PC-9 (cell line): ENCODE measurements around the gene FAM20C. TPM values are rescaled to one million over a fixed set of nuclear protein-coding genes. Genes with fewer than 3 reads are reported as not detected.

Source experiments
- BruUV-seq: library from RNA; stranded (reverse); fragments of 400-500 nt; replicated peaks from 2 replicates; lab custom pipeline; 2021; lab: Mats Ljungman, UMichigan
- CTCF ChIA-PET: fragments of 300-600 bp; sonication (Branson Sonifier 250); formaldehyde crosslinking; loops from one replicate; lab custom pipeline; 2022; ENCODE audit warnings: antibody characterized with exemption; lab: Charles Lee
- POLR2A ChIA-PET: fragments of 300-600 bp; sonication (Branson Sonifier 250); formaldehyde crosslinking; loops from one replicate; lab custom pipeline; 2022; ENCODE audit warnings: antibody characterized with exemption; ENCODE audit not compliant: unreplicated experiment; lab: Charles Lee
- DNase-seq, 2 experiments: peaks; one replicate each; pipeline versions ENCODE4 v3.0.0 to v3.0.0-alpha.2; 2015 to 2022; ENCODE audit warnings: mixed read lengths in 1 of 2
- H2AFZ ChIP-seq: fragments of 200-600 bp; sonication (generic); 2 replicates; pipeline ENCODE4 v1.8.1; 2017; ENCODE audit warnings: antibody characterized with exemption
- H3F3A ChIP-seq: fragments of 200-600 bp; sonication (generic); 2 replicates; pipeline ENCODE4 v1.8.1; 2017; ENCODE audit warnings: antibody characterized with exemption, mild to moderate bottlenecking, low read depth; ENCODE audit not compliant: insufficient read depth
- H3K27ac ChIP-seq: fragments of 200-600 bp; sonication (generic); 2 replicates; pipeline ENCODE4 v1.6.1; 2016; ENCODE audit warnings: mixed run types
- H3K27me3 ChIP-seq: fragments of 200-600 bp; sonication (generic); 2 replicates; pipeline ENCODE4 v1.6.1; 2016; ENCODE audit warnings: low read depth, mixed run types; ENCODE audit not compliant: insufficient read depth
- H3K36me3 ChIP-seq: fragments of 200-600 bp; sonication (generic); 2 replicates; pipeline ENCODE4 v1.6.1; 2016; ENCODE audit warnings: low read depth, mixed run types
- H3K4me1 ChIP-seq: fragments of 200-600 bp; sonication (generic); replicated peaks from 2 replicates; pipeline ENCODE4 v1.6.1; 2016; ENCODE audit warnings: mixed run types; ENCODE audit not compliant: insufficient read depth
- H3K4me2 ChIP-seq: fragments of 200-600 bp; sonication (generic); 2 replicates; pipeline ENCODE4 v1.6.1; 2017; ENCODE audit warnings: mixed run types
- H3K4me3 ChIP-seq: fragments of 200-600 bp; sonication (generic); 2 replicates; pipeline ENCODE4 v1.6.1; 2016; ENCODE audit warnings: mixed run types
- H3K79me2 ChIP-seq: fragments of 200-600 bp; sonication (generic); 2 replicates; pipeline ENCODE4 v1.6.1; 2017; ENCODE audit warnings: low read depth, mixed run types
- H3K9me2 ChIP-seq: fragments of 200-600 bp; sonication (generic); 2 replicates; pipeline ENCODE4 v1.8.1; 2017; ENCODE audit warnings: mild to moderate bottlenecking; ENCODE audit not compliant: insufficient read depth
- H3K9me3 ChIP-seq: fragments of 200-600 bp; sonication (generic); 2 replicates; pipeline ENCODE4 v1.8.1; 2016; ENCODE audit warnings: low read depth; ENCODE audit not compliant: insufficient read depth
- H4K20me1 ChIP-seq: fragments of 200-600 bp; sonication (generic); 2 replicates; pipeline ENCODE4 v1.8.1; 2017; ENCODE audit not compliant: insufficient read depth
- EZH2 ChIP-seq: fragments of 200-600 bp; sonication (generic); IDR thresholded peaks from 2 replicates; pipeline ENCODE4 v1.8.0; 2017; ENCODE audit warnings: antibody characterized with exemption, low read depth
- intact Hi-C: fragments of 100-400 bp; cut with micrococcal nuclease; formaldehyde crosslinking; loops from one replicate; pipeline ENCODE4 v1.10.0; 2022; ENCODE audit not compliant: unreplicated experiment
- total RNA-seq: library from RNA; stranded (reverse); gene quantifications from 2 replicates; pipeline ENCODE4 v1.2.3, GENCODE V29; 2021
- TF ChIP-seq, protein P1 (sequence below): fragments of 200-600 bp; sonication (generic); conservative IDR thresholded peaks from 2 replicates; pipeline ENCODE4 v1.6.1; 2017; ENCODE audit warnings: mixed run types, antibody characterized with exemption, mild to moderate bottlenecking, moderate library complexity

Gene FAM20C
- total RNA-seq, 1 experiment from 2014 or later, result 31.0 TPM

DNA sequence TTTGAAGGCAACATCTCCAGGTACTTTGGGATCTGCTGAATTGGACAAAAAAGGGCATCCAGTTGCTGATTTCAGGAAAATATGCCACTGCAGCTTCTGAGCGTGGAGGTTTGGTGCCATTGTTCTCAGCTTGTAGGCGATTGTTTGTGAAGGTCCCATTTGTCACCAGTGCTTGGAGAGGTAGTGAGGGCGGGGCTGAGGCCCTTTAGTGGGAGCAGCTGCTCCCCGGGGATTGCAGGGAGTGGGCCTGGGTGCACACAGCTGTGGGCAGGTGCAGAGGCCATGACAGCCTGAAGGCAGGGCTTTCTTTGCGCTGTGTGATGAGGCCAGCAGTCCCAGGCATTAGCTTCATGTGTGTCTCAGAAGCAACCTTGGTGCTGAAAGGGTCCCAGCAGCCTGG lies 3.9 kb downstream of the FAM20C start:
- TF ChIP-seq EZH2, result no peak
- TF ChIP-seq, protein P1, sequence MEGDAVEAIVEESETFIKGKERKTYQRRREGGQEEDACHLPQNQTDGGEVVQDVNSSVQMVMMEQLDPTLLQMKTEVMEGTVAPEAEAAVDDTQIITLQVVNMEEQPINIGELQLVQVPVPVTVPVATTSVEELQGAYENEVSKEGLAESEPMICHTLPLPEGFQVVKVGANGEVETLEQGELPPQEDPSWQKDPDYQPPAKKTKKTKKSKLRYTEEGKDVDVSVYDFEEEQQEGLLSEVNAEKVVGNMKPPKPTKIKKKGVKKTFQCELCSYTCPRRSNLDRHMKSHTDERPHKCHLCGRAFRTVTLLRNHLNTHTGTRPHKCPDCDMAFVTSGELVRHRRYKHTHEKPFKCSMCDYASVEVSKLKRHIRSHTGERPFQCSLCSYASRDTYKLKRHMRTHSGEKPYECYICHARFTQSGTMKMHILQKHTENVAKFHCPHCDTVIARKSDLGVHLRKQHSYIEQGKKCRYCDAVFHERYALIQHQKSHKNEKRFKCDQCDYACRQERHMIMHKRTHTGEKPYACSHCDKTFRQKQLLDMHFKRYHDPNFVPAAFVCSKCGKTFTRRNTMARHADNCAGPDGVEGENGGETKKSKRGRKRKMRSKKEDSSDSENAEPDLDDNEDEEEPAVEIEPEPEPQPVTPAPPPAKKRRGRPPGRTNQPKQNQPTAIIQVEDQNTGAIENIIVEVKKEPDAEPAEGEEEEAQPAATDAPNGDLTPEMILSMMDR, result no peak
- Histone ChIP-seq H3K27ac (no peak overlapping the region), H3K9me3 (no peaks in the 10 kb centered on the region), H3K9me2 (no peaks in the 10 kb centered on the region), H3K79me2 (peaks cover 18% of the 10 kb centered on the region; the same call in 1 of the 2 replicates), H3K4me3 (no peak overlapping the region), H3K4me2 (no peak overlapping the region), H3K36me3 (no peaks in the 10 kb centered on the region), H3F3A (peaks cover 17% of the 10 kb centered on the region), H2AFZ (no peak overlapping the region), H3K4me1 (peaks cover 22% of the 10 kb centered on the region), H3K27me3 (no peaks in the 10 kb centered on the region), H4K20me1 (no peaks in the 10 kb centered on the region; the same call in 1 of the 2 replicates)
- intact Hi-C loops, result no loop called here
- ChIA-PET CTCF (no interaction called here), POLR2A (no interaction called here)
- no TSS peak for BruUV-seq
- no peak for DNase-seq

DNA sequence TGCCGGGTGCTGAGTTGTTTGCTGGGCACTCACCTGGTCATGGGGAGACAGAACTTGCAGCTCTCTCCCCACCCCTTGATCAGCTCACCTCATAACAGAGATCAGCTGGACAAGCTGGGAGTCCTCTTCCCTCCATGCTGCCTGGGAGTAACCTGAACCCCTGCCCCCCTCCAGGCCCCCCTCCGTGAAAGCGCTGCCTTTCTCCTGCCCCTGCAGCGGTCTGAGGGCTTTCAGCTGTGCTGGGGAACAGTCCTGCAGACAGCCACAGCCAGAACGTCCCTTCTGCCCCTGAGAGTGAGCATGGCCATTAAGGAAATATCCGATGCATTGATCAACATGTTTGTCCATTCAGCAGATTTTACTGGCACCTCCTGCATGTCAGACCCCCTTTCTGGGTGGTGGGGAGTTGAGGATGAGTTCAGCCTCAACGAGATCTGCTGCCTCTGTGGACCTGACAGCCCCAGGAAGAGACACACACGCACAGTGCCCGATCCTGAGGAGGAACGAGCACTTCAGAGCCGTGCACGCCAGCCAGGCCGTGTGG lies 4.5 kb downstream of the FAM20C start:
- no TSS peak for BruUV-seq
- H4K20me1 ChIP-seq, result no peaks in the 10 kb centered on the region; the same call in 1 of the 2 replicates
- H3K27me3 ChIP-seq, result no peaks in the 10 kb centered on the region
- intact Hi-C loops, result no loop called here
- no peak overlapping the region for H3K27ac ChIP-seq
- no peak overlapping the region for H2AFZ ChIP-seq
- H3K4me3 ChIP-seq, result no peak overlapping the region
- no peak overlapping the region for H3K4me2 ChIP-seq
- CTCF ChIA-PET, result no interaction called here
- peaks cover 22% of the 10 kb centered on the region for H3K4me1 ChIP-seq
- TF ChIP-seq, protein P1, result no peak
- no peak for TF ChIP-seq EZH2
- peaks cover 17% of the 10 kb centered on the region for H3F3A ChIP-seq
- H3K9me2 ChIP-seq, result no peaks in the 10 kb centered on the region
- peak in 1 of 2 experiments; percentile 11 for DNase-seq
- POLR2A ChIA-PET, result no interaction called here
- H3K79me2 ChIP-seq, result peaks cover 18% of the 10 kb centered on the region; the same call in 1 of the 2 replicates
- no peaks in the 10 kb centered on the region for H3K36me3 ChIP-seq
- H3K9me3 ChIP-seq, result no peaks in the 10 kb centered on the region

DNA sequence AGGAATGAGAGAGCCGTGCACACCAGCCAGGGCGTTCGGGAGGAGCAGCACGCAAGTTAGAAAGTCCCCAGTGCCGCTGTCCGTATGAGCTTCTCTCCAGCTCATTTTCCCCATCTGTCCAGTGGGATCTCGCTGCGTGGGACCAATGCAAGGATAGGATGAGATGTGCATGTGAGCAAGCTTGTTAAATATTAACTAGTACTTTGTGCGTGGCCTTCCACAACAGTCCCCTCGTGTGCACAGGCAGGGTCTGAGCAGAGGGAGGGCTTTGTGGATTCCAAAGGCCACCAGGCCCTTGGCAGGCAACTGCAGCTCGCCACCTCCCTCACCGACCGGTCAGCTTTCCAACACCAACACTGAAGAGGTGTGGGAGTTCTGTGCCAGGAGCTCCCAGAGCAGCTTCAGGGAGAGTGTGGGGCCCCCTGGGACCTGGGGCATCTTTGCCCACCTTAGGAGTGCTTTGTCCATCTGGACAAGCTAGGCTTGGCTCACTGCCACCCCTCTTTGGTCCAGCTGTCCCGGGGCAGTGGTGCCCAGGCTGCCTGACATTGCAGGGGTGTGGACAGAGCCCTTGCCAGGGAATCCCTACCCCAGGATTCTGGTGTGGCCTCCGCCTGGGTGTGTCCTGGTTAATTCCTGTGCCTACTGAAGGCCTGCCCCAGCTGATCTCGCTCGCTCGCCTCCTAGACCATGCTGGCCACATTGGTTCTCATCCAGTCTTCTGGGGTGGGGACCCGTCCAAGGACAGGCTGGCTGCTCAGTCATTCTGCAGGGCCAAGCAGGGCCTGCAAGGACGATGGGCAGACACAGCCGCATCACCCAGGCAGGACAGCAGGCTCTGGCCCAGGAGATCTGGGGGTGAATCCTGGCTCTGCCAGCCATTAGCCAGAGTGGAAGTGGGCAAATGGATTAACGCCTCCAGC lies 5.3 kb downstream of the FAM20C start:
- Histone ChIP-seq H3K9me3 (no peaks in the 10 kb centered on the region), H3F3A (peaks cover 17% of the 10 kb centered on the region), H2AFZ (no peak overlapping the region), H3K9me2 (no peaks in the 10 kb centered on the region), H3K36me3 (no peaks in the 10 kb centered on the region), H3K27ac (no peak overlapping the region), H4K20me1 (no peaks in the 10 kb centered on the region; the same call in 1 of the 2 replicates), H3K79me2 (peaks cover 18% of the 10 kb centered on the region; the same call in 1 of the 2 replicates), H3K4me1 (peaks cover 22% of the 10 kb centered on the region), H3K4me3 (no peak overlapping the region), H3K4me2 (no peak overlapping the region), H3K27me3 (no peaks in the 10 kb centered on the region)
- ChIA-PET POLR2A (interaction anchor here (0.7 kb wide), 1 partner anchor 58 kb away, joined by 9 read pairs; no protein-coding TSS in a partner anchor), CTCF (no interaction called here)
- BruUV-seq, result no TSS peak
- intact Hi-C loops, result no loop called here
- no peak for TF ChIP-seq EZH2
- TF ChIP-seq, protein P1, result no peak
- no peak for DNase-seq
